Measurements from ENCODE around the gene MPP3. TPM values are rescaled to one million over a fixed set of nuclear protein-coding genes. Genes with fewer than 3 reads are reported as not detected.

MPP3 gene
- total RNA-seq, 4 donors from 2014 or later = 5.1 to 10.8 (median 7.8) TPM

DNA sequence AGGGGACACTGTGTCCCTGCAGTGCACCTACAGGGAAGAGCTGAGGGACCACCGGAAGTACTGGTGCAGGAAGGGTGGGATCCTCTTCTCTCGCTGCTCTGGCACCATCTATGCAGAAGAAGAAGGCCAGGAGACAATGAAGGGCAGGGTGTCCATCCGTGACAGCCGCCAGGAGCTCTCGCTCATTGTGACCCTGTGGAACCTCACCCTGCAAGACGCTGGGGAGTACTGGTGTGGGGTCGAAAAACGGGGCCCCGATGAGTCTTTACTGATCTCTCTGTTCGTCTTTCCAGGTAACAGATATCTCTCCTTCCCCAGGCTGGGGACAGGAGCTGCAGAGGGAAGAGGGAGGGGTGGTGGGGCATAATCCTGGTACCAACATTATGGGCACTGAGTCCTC lies 15.7 kb upstream of the MPP3 start:
- peaks cover 0 to 19% (median 4%) of the 10 kb centered on the region in 3 donors for H3K4me1 ChIP-seq
- H3K36me3 ChIP-seq = no peaks in the 10 kb centered on the region
- H3K4me3 ChIP-seq = no peak overlapping the region
- ATAC-seq = no peak
- WGBS, 2 donors (ENCODE audit: low coverage in 1 of 2) = 47% methylated on average over 3 of the region's 10 CpGs; no CpG with 5 or more reads in 1 of the 2 donors
- H3K27me3 ChIP-seq = peaks cover 13% of the 10 kb centered on the region
- no peak overlapping the region for H3K27ac ChIP-seq
- H3K9me3 ChIP-seq = no peaks in the 10 kb centered on the region
- TF ChIP-seq EP300 (IDR thresholded peaks at IDR 0.05) (no peak), POLR2AphosphoS5 (IDR thresholded peaks at IDR 0.05) (no peak), POLR2A (IDR thresholded peaks at IDR 0.05) (no peak), CTCF (IDR thresholded peaks at IDR 0.05) (no peak)

- Histone ChIP-seq H3K4me1 (peaks cover 0 to 22% (median 4%) of the 10 kb centered on the region in 3 donors), H3K9me3 (no peaks in the 10 kb centered on the region), H3K4me3 (peak within 1 kb of the TSS in 1 of 2 donors; percentile 23), H3K27me3 (peaks cover 3% of the 10 kb centered on the region), H3K36me3 (no peaks in the 10 kb centered on the region), H3K27ac (peak within 1 kb of the TSS in 2 of 4 donors; percentile 12 to 39)
- 47 to 63% methylated on average over 3 to 13 of the region's 17 CpGs for WGBS, 2 donors (ENCODE audit: low coverage in 1 of 2)
- ATAC-seq = no peak
- TF ChIP-seq CTCF (IDR thresholded peaks at IDR 0.05) = no peak
- TF ChIP-seq POLR2AphosphoS5 (IDR thresholded peaks at IDR 0.05) = no peak
- TF ChIP-seq POLR2A (IDR thresholded peaks at IDR 0.05) = no peak
- no peak for TF ChIP-seq EP300 (IDR thresholded peaks at IDR 0.05)
These were observed 14.0 kb upstream of the MPP3 start, which contains the start of gene CD300LG for GRCh38 chr17:43846963-43847371. Gene CD300LG, plus strand, starts transcription at chr17:43847176. Its CDS starts 41 bp downstream, at chr17:43847217.

DNA sequence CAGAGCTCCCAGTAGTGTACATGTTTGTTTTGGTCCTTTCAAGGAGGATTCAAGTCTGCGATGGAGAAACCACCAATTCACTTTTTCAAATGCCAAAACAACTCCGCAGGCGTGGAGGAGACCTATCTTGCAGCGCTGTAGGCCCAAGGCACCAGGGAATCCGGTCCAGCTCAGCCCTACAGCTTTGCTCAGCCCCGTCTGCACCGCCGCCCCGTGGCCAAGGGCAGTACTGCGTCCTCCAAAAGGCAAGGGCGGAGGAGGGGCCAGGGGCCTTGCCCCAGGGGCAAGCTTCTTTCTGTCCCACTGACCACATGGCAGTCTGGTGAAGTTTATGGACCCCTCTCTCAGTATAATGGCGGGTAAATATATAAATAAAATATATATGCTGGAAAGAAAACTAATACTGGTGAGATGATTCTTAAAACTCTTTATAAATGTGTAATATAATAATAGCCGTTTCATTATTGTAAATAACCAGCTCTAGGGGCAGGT lies 13.3 kb upstream of the MPP3 start:
- ATAC-seq = peak; percentile 95

GRCh38 chr17:43845766-43846165 lies 12.8 kb upstream of the MPP3 start:
- no peak for ATAC-seq
- Histone ChIP-seq H3K27ac (peak overlapping the region in 2 of 4 donors; percentile 9 to 39), H3K27me3 (no peaks in the 10 kb centered on the region), H3K36me3 (no peaks in the 10 kb centered on the region), H3K4me1 (peaks cover 0 to 34% (median 4%) of the 10 kb centered on the region in 3 donors), H3K9me3 (no peaks in the 10 kb centered on the region), H3K4me3 (no peak overlapping the region)
- WGBS, 2 donors (ENCODE audit: low coverage in 1 of 2) = 46 to 49% methylated on average over 4 of the region's 4 CpGs
- no peak for TF ChIP-seq EP300 (IDR thresholded peaks at IDR 0.05)
- TF ChIP-seq CTCF (IDR thresholded peaks at IDR 0.05) = no peak
- no peak for TF ChIP-seq POLR2A (IDR thresholded peaks at IDR 0.05)
- TF ChIP-seq POLR2AphosphoS5 (IDR thresholded peaks at IDR 0.05) = no peak

More for the DNA sequence above, 13.3 kb upstream of the MPP3 start:
- WGBS, 2 donors (ENCODE audit: low coverage in 1 of 2) = 17 to 20% methylated on average over 2 to 5 of the region's 13 CpGs
- peaks cover 0 to 29% (median 4%) of the 10 kb centered on the region in 3 donors for H3K4me1 ChIP-seq
- H3K27ac ChIP-seq = peak overlapping the region in 2 of 4 donors; percentile 9 to 39
- no peaks in the 10 kb centered on the region for H3K36me3 ChIP-seq
- TF ChIP-seq POLR2AphosphoS5 (IDR thresholded peaks at IDR 0.05) (peak; percentile 19), CTCF (IDR thresholded peaks at IDR 0.05) (peak in 3 of 4 experiments; percentile 93 to 99 (median 98)), POLR2A (IDR thresholded peaks at IDR 0.05) (no peak)
- no peaks in the 10 kb centered on the region for H3K27me3 ChIP-seq
- no peak overlapping the region for H3K4me3 ChIP-seq
- H3K9me3 ChIP-seq = no peaks in the 10 kb centered on the region

DNA sequence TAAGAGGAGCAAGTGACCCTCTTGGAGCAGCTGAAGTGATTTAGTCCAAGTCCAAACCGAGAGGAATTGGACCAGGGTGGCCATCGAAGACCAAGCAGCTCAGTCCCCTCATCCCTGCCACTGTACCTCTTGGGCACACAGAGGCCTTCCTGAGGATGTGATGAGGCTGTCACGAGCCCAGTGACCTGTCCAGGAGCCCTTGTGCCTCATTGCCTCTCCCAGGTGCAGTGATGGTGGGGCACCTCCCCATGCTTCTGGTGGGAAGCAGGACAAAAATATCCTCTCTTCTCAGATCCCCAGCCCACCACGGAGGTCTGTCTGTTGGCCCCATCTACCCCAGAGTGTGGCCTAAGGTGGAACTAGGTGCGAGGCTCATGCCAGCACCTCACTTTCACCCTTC lies 11.3 kb upstream of the MPP3 start:
- H3K36me3 ChIP-seq = no peaks in the 10 kb centered on the region
- ATAC-seq = no peak
- no peaks in the 10 kb centered on the region for H3K9me3 ChIP-seq
- H3K27ac ChIP-seq = no peak overlapping the region
- H3K4me3 ChIP-seq = no peak overlapping the region
- H3K4me1 ChIP-seq = peaks cover 0 to 37% (median 4%) of the 10 kb centered on the region in 3 donors
- no CpG with 5 or more reads among the region's 5 CpGs for WGBS, 2 donors (ENCODE audit: low coverage in 1 of 2)
- no peaks in the 10 kb centered on the region for H3K27me3 ChIP-seq
- TF ChIP-seq POLR2A (IDR thresholded peaks at IDR 0.05) = no peak
- no peak for TF ChIP-seq POLR2AphosphoS5 (IDR thresholded peaks at IDR 0.05)
- no peak for TF ChIP-seq EP300 (IDR thresholded peaks at IDR 0.05)
- no peak for TF ChIP-seq CTCF (IDR thresholded peaks at IDR 0.05)
